Stimulated activated CD8-positive, alpha-beta memory T cell treated with anti-CD3 and anti-CD28 coated beads, Interleukin-15, amount 100 ng/mL, for 4 hours (primary cell): ENCODE measurements around the gene SPHK1.
A peak's percentile ranks its signal among the peaks of the same experiment; 100 is the strongest.

ENCODE experiments used
- DNase-seq, 2 donors: peaks; one replicate each; pipeline ENCODE4 v3.0.0-alpha.2; 2020; ENCODE audit warnings: low read depth in 2 of 2

The SPHK1 gene

DNA sequence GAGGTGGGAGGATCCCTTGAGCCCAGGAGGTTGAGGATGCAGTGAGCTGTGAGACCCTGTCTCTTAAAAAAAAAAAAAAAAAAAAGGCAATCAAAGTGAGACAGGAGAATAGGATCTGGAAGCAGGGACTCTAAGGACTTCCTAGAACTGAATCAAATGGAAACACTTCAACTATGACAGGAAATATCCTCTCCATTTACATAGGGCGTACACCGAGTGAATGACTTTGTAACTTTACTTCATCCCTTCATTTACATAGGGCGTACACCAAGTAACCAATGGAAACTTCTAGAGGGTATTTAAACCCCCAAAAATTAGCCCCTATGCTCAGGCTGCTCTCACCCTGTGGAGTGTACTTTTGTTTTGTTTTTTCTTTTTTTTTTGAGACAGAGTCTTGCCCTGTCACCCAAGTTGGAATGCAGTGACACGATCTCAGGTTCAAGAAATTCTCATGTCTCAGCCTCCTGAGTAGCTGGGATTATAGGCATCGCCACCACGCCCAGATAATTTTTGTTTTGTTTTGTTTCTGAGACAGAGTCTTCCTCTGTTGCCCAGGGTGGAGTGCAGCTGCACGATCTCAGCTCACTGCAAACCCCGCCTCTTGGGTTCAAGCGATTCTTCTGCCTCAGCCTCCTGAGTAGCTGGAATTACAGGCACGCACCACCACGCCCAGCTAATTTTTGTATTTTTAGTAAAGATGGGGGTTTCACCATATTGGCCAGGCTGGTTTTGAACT, 21.1 kb upstream of the SPHK1 start:
- DNase-seq: no peak

- DNase-seq: no peak
Observed at GRCh38 chr17:76365256-76365903, 19.0 kb upstream of the SPHK1 start.

DNA sequence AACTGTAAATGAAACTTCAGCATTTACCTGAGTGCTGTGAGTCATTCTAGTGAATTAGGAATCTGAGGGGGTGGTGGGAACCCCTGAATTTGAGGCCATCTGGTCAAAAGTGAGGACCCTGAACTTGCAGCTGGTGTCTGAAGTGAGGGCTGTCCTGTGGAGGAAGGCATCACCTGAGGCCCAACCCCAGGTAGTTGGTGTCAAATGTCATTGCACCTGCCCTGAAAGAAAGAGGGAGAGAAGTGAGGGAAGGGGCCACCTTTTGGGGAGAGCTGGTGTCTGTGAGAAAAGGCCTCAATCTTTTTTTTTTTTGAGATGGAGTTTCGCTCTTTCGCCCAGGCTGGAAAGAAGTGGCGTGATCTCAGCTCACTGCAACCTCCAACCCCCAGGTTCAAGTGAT, 18.2 kb upstream of the SPHK1 start:
- DNase-seq: no peak

DNA sequence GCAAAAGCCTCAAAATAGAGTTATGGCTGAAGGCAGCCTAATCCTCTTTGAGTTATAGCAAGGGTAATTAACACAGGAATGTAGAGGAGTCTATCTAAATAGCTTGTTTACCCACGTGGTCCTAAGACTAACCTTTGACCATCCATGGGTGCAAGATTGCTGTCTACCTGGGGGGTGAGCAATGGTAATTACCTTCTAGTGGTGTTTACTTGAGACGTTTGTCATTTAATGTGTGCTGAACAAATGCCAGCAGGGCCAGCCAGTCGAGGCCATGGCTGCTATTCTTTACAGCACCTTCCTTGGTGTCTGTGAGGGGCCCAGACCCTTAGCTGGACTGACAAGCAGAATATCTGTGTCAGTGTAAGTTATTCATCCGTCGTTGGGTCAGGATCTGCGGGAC, 16.8 kb upstream of the SPHK1 start:
- DNase-seq: no peak

DNA sequence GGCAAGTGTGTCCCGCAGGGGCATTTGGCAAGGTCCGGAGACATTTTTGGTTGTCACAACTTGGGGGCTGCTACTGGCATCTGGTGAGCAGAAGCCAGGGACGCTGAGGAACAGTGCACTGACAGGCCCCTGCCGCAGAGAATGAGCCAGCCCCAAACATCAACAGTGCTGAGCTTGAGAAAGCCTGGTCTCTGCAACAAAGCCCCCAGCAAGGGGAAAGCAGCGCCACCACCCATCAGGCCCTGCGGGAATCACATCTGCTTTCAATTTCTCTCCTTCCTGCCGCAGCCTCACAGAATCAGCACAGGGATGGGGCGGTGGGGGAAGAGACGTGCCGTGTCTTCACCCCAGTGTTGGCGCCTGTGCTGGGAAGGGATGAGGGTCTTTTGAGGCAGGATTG, 15.9 kb upstream of the SPHK1 start:
- no peak for DNase-seq

DNA sequence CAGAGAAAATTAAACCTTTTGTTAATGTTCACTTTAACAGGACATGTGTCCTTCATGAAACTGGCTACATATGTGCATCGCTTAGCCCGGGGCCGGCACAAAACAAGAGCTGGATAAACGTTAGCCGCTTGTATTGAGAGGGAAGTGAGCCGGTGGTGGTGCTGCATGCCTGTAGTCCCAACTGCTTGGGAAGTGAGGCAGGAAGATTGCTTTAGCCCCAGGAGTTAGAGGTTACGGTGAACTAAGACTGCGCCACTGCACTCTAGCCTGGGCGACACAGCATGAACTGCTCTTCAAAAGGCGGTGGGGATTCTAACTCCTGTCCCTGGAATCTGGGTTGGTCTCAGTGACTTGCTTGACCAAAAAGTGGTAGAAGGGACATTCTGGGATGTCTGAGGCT, 15.0 kb upstream of the SPHK1 start:
- no peak for DNase-seq

- DNase-seq: no peak
Observed at GRCh38 chr17:76369804-76370203, 14.6 kb upstream of the SPHK1 start.

GRCh38 chr17:76370261-76370993, 14.0 kb upstream of the SPHK1 start:
- no peak for DNase-seq

- no peak for DNase-seq
Observed at GRCh38 chr17:76371656-76372628, 12.5 kb upstream of the SPHK1 start.

DNA sequence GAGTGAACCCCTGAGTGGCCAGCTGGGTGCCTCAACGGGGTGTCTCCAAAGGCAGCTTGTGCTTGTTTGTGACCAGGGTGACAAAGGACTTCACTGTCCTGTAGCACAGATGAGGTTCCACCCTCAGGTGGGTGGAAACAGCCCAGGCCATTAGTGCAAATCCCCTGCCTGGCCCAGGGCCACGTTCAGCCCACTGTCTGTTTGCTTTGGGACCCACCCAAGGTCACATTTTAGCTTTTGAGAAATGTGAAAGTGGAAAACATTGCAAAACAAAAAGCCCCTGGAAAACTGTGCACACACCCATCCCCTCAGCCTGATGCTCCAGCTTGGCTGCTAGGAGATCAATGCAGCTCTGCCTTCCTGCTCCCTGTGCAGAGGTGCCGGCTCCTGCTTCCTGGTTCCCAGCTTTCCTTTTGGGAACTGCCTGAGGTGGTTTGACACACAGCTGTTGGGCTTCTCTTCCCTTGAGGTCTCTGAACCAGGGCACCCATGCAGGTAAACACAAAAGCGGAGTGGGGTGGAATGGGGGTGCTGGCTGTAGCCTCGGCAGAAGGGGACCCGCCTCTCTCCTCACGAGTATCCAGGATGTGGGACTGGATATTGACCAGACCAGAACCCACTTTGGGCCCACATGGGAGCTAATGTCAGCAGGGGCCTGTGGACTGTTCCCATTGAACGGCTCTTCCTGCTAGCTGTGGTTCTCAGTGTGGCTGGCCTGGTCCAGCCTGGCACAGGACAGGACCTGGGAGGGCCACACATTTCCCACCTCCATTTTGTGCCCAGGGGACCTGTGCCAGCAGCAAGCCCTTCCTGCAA, 7.9 kb upstream of the SPHK1 start:
- DNase-seq: no peak

- no peak for DNase-seq
Observed at GRCh38 chr17:76378548-76379274, 5.7 kb upstream of the SPHK1 start.

DNA sequence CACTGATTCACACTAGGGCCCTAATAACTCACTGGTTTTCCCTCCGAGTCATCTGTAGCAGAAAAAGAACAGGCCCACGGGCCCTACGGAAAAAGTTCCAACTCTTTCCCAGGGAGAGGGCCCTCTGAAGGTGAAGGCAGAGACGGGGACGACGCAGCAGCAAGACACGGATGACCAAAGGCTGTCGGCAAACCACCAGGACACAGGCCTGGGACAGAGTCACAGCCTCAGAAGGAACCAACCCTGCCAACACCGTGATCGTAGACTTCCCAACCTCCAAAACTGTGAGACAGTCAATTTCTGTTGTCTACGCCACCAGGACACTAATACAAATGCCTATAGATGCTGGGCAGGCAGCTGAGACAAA, 5.2 kb upstream of the SPHK1 start:
- no peak for DNase-seq

DNA sequence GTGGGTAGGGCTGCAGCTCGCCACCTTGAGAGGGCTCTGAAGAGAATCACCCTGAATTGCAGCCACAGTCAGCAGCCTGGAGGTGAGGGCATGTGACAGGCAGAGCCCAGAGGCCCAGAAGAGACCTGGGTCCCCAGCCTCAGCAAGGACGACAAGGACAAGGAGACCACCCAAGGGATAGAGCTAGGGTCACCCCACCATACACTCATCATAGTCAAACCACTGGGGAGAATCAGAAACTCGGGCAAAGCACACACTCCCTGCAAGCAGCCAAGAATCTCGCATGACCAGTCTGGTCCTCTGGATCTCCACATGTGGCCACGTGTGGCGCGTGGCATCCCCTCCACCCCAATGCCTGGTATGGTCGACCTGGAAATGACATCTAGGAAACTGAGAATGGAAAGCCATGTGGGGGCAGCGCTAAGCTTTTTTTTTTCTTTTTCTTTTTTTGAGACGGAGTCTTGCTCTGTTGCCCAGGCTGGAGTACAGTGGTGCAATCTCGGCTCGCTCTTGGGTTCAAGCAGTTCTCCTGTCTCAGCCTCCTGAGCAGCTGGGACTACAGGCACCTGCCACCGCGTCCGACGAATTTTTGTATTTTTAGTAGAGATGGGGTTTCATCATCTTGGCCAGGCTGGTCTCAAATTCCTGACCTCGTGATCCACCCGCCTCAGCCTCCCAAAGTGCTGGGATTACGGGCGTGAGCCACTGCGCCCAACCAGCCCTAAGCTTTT, 4.6 kb upstream of the SPHK1 start:
- no peak for DNase-seq

- DNase-seq: no peak
Observed at GRCh38 chr17:76381633-76382350, 2.6 kb upstream of the SPHK1 start.

GRCh38 chr17:76382351-76382802, 2.0 kb upstream of the SPHK1 start:
- peak in 1 of 2 donors; percentile 13 for DNase-seq

GRCh38 chr17:76382803-76383545, 1.4 kb upstream of the SPHK1 start:
- DNase-seq: peak; percentile 30 to 46

DNA sequence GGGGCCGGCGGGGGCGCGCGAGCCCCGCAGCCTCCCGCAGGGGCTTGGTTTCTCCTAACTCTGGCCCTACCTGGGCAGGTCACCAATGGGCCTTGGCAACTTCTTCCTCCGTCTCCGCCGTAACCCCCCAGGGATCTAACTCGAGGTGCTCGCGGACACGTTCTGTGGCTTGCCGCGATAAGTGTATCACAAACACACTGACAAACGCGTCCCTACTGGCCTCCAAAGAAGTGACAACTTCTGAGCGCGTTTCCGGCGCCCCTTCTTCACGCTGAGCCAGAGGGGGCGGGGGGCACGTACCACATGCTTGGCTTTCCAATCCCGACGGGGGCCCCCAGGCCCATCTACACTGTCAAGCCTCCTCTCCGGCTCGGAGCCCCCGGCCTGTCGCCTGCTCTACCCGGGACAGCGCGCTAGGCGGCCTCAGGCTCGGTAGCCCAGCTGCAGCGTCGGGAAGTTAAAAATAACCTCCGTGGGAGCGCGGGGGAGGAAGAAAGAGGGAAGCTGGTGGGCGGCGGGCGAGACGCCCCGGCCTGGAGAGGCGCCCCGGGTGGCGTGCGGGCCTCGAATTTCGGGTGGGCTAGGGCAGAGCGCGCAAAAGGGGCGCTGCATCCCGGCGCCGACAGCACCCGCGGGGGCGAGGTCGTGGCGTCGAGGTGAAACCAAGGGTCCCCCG, 725 bp upstream of the SPHK1 start:
- DNase-seq: peak in 1 of 2 donors; percentile 35
